Activated T-cell treated with anti-CD3 and anti-CD28 coated beads for 1 hour (primary cell): ENCODE measurements around the gene KIRREL1.
"Not testable (repeated sequence)": the region's sequence is repeated elsewhere in the genome, so short reads cannot be mapped to it uniquely, and the experiment has no call there.

Source experiments
- DNase-seq: peaks from one replicate; pipeline ENCODE4 v3.0.0-alpha.2; 2020; ENCODE audit warnings: low read depth

The KIRREL1 gene

GRCh38 chr1:158105352-158106095 lies 112.1 kb downstream of the KIRREL1 start:
- no peak for DNase-seq

GRCh38 chr1:158107916-158108315 lies 114.5 kb downstream of the KIRREL1 start:
- no peak for DNase-seq

- DNase-seq: peak; percentile 16
Measured at GRCh38 chr1:158112994-158113758, 119.7 kb downstream of the KIRREL1 start.

DNA sequence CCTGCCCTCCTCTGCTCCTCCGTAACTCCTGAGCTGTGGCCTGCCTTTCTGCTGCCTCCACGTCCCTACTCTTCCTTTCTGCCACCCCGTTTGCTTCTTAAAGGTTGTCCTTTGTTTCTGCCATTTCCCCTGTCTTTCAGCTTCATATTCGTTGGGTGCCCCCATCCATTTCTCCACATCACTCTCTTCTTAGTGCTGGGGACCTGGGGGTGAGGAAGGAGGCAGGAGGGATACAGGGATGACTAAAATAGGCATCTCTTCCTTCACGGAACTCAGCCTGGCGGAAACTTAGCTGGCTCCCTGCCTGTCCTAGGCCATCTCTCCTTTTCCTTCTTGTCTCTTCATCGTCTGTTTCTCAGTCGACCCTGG lies 120.3 kb downstream of the KIRREL1 start:
- DNase-seq: no peak

DNA sequence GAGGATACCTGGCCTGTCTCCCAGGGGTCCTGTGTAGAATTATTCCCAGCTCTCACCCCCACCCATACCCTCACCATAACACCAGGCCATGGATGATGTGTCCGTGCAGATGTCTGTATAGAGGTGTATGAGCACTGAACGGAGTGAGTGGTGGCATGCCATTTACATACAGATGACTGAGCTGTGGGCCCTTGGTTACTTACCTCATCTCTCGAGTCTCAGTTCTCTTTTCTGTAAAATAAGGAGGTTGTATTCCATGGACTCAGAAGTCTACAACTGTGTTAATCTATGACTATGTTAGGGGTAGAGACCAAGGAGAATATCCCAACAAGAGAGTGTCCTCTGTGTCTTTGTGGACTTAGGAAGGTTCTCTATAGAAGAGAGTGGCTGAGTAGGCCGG lies 121.7 kb downstream of the KIRREL1 start:
- no peak for DNase-seq

DNA sequence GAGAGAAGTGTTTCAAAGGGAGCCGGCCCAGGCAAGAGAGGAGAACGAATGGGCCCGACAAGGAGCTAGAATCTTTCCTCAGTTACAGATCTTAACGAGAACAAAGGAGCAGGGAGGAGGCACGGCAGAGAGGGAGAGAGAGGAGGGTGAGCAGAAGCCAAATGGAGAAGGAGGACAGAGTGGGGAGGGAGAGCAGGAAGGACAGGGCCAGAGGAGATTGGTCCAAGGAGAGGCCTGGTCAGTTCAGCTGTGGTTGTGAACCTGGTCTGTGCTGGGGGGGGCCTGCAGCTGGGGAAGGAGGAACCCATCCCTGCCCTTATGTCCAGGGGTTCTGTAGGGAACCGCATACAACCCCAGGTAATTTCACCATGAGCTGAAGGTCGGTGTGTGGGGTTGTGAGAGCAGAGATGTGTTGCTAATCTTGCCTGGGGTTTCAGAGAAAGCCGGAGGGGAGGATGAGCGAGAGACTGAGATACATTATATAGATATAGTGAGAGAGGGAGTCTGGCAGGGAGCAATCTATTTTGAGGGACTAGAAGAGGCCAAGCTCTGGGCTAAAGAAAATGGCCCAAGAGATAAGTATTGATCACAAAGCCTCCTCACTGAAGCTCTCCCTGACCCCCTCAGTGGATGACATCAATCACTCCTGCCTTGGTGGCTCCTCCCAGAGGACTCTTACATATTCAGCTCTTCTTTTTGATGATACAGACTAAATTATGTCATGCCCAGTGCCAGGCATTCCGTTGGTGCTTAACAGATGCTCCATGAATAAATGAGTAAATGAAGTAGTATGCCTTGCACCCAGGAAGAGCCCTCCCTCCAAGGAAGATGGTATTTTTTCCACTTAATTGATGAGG lies 123.1 kb downstream of the KIRREL1 start:
- DNase-seq: no peak

DNA sequence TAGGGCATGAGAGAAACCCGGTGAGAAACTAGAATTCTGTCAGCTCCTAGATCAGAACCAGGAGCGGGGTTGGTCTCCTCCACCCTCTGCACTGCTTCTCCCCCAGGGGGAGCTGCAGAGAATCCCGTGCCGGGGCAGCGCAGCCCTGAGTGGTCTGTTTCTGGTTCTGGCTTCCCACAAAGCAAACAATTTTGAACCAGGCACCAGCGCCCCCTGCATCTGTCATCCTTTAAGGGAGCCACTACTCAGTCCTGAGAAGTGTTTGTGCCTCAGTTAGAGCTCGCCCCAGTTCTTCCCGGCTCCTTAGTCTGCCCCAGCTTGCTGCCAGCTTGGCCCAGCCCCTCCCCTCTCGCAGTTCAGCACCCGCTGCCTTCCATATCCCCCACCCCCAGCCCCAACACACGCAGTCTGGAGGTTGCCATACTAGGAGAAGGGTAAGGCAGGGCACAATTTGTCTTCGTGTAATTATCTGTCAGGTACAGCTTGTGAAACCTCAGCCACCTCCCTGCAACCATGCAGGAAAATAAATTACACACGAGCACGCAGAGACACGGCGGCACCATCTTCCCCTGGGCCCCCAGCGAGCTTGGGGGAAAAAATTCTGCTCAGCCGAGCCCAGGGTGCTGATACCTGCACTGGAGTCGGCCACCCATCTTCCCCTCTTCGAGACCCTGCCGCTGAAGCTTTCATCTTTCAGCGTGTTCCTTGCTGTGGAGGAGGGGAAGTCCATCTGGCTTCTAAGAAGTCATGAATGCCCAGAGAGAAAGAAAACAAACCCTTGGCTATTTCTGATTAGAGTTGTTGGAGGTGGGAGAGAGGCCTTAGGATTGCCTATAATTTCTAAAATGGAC lies 124.6 kb downstream of the KIRREL1 start:
- DNase-seq: peak; percentile 28

- no peak for DNase-seq
Measured at GRCh38 chr1:158118713-158119402, 125.4 kb downstream of the KIRREL1 start.

GRCh38 chr1:158119976-158120653 lies 126.7 kb downstream of the KIRREL1 start:
- DNase-seq: no peak

DNA sequence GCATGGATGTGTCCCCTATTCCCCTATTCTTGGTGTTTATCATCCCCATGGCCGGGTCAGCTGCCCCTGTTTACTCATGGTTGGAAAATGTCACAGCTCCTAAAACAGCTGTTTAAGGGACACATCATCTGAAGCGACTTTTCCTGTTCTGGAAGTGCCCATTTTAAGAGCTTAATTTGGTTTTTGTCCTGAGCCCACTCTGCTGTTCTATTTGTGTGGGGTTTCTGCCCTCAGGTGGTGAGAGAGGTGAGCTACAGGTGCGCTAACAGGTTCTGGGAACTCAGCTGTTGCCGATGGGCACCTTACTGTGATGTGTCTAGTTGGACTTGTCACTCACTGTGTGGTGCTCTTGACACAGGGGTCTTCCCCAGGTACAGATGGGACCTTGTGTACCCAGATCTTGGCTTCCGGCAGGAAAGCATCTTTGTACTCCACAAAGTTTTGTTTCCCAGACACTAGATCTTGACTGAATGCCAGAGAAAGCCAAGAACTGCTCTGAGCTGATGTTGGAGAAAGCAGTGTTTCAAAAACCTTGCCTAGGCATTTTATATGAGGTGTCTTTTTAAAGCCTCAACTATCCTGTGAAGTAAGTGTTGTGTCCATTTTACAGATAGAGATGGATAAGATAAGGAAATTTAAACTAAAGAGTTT lies 128.3 kb downstream of the KIRREL1 start:
- DNase-seq: no peak

DNA sequence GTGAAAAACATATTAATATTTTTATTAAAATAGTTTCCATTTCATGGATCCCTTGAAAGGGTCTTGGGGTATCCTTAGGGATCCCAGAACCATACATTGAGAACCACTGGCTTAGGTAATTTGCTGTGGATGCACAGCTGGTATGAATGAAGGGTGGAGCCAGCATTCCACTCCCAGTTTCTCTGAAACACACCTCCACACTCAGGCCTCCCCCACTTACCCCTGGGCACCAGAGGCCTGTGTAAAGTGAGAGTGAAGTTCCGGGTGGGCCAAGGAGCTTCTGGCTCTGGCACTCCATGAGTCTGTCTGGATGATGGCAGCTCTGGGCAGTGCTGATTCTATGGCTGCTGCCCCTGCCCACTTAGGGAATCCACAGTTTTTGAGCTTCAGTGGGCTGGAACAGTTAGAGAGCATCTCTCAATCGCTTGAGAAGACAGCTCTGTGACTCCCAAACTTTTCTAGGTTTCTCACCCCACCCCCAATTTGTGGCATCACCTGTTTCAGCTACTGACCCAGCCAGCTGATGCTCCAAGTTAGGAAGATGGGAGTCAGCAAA lies 129.5 kb downstream of the KIRREL1 start:
- no peak for DNase-seq

- no peak for DNase-seq
Measured at GRCh38 chr1:158124034-158124433, 130.6 kb downstream of the KIRREL1 start.

- peak; percentile 50 for DNase-seq
Measured at GRCh38 chr1:158124999-158125398, 131.6 kb downstream of the KIRREL1 start.

DNA sequence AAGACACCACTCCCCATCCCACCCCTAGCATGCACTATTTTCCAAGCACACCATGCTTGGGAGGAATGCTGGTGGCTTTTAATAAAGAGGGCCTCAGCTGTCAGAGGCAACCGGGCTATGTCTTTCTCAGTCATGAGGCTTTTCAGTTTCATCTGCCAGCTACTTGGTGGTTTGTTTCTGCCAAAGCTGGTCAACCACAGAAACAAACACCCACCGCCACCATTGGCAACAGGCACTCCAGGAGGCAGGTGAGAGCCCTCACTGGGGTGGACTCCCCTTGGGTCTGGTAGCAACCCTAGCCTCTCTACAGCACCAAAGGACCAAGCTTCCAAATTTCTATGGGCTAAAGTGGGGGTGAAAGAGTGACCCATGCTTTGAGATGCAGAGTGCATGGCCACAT lies 133.0 kb downstream of the KIRREL1 start:
- DNase-seq: no peak

DNA sequence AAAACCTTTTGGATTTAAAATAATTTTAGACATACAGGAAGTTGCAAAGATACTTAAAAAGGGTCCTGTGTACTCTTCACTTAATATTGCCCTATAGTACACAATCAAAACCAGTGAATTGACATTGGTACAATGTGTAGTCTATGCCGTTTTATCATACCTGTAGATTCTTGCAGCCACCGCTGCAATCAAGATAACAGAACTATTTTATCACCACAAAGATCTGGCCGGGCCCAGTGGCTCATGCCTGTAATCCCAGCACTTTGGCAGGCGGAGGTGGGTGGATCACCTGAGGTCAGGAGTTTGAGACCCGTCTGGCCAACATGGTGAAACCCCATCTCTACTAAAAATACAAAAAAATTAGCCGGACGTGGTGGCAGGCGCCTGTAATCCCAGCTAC lies 135.1 kb downstream of the KIRREL1 start:
- DNase-seq: not testable (repeated sequence)

- no peak for DNase-seq
Measured at GRCh38 chr1:158131217-158131616, 137.8 kb downstream of the KIRREL1 start.

DNA sequence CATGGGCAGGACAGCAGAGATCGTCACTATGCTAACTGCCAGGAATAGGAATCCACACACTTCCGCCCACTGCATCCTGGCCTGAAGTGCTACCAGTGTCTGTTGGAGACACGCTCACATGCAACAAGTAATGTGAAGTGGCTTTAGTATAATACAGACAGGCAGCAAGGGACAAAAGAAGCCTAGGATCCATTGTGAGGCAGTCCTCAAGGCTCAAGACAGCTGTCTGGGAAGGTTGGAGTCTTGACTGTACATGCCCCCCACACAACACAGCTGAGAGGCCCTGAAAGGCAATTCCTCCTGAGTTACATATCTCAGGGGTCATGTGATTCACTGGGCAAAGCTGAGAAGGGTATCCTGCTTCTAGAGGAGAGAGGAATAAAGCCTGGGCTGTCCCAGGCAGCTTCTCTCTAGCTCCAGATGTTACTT lies 147.3 kb downstream of the KIRREL1 start:
- DNase-seq: no peak

GRCh38 chr1:158145173-158145719 lies 151.8 kb downstream of the KIRREL1 start:
- no peak for DNase-seq

GRCh38 chr1:158146165-158146564 lies 152.7 kb downstream of the KIRREL1 start:
- no peak for DNase-seq
